Islet precursor cell (in vitro differentiated cells): ENCODE data around the gene ATP11B.

Experiments
- DNase-seq: peaks from one replicate; pipeline ENCODE4 v3.0.0-alpha.2; 2018

Gene ATP11B

GRCh38 chr3:182914341-182914740, 121.0 kb downstream of the ATP11B start:
- no peak for DNase-seq

DNA sequence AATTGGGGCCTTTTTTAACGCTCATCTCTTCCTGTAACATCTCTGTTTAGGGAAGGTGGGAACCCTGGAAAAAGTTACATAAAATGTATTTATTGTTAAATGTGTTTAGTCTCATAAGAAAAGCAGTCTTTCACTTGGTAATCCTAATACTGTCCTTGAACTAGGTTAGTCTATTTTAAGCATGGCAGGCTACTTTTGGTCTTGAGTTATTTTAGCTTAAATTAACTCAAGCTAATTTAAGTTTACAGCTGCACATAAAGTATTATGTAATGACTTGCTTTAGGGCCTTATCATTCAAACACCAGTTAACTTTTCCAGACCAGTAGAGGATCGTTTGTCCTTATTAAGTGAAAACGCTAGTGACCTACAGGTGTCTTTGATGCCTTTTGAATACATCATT, 123.8 kb downstream of the ATP11B start:
- DNase-seq = no peak

DNA sequence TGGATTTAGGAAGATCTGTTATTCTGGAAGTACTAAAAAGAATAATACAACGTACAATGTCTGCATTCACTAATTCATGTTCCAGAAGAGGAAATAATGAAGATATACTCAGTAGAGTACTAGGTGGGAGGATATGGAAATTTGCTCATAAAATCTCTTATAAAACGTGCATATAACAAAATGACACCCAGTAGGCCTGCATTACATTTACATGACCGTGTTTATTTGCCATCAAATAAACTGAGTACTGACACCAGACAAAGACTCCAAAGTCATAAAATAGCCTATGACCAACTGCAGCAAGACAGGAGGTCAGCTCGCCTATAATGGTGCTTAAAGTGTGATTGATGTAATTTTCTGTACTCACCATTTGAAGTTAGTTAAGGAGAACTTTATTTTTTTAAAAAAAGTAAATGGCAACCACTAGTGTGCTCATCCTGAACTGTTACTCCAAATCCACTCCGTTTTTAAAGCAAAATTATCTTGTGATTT, 126.6 kb downstream of the ATP11B start:
- no peak for DNase-seq

- peak; percentile 90 for DNase-seq
Measured at GRCh38 chr3:182920515-182921084, 127.3 kb downstream of the ATP11B start.

DNA sequence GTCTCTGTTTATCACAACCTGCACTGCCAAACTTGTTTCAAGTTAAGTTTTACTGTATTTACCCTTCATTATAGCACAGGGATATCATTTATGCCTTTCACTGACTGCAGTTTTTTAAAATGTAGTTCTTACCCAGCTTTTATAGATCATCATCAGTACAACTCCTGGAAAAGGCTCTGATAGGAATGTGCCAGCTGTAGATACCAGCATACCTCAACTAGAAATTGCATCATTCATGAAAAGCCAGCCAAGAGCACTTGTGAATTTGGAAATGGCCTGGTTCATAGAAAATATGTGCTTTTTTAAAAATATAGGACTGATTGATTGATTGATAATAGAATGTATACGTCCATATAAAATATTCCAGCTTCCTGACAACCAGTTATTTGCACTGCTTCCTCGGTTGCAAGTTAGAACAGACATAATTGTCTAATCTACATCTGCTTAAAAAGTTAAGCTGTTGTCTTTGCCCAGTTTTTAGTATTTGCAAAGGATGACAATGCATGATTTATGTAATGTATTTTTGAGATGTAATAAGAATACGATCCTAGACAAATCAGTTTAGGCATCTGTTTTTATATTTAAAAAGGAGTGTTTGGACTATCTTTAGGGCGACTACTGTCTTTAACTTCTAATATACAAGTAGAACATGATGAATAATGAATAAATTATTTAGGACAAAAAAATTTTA, 128.5 kb downstream of the ATP11B start:
- DNase-seq = no peak

- no peak for DNase-seq
Measured at GRCh38 chr3:182925330-182925943, 132.1 kb downstream of the ATP11B start.

DNA sequence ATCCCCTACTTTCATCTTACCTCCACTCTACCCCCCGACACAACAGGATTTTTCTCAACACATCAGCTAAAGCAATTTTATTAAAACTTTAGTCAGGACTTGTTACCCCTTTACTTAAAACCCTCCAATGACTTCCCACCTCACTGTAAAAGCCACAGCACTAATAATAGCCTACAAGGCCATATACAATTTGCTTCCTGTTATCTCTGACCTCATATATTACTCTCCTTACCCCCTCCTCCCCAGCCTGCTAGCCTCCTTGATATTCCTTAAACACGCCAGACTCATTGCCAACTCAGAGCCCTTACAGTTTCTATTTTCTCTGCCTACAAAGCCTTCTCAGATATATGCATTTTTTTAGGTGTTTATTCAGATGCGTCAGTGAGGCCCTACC, 132.6 kb downstream of the ATP11B start:
- no peak for DNase-seq

GRCh38 chr3:182935803-182936202, 142.5 kb downstream of the ATP11B start:
- DNase-seq = no peak

- DNase-seq = no peak
Measured at GRCh38 chr3:182936239-182936917, 143.1 kb downstream of the ATP11B start.

DNA sequence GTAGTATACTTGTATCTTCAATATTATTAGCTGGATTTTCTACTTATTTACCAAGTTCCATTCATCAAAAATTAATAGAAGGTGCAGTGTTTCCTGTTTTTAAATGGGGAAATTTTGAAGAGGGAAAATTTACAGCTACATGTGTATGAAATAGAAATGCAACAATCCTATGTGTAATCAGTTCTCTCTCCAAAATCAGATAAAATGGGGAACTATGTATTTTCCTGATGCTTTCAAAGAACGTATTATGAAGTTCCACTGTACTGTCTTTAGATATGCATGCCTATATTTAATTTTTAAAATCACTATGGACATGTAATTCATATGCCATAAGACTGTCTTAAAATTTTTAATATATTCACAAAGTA, 143.6 kb downstream of the ATP11B start:
- no peak for DNase-seq

GRCh38 chr3:182937293-182938051, 144.2 kb downstream of the ATP11B start:
- no peak for DNase-seq

DNA sequence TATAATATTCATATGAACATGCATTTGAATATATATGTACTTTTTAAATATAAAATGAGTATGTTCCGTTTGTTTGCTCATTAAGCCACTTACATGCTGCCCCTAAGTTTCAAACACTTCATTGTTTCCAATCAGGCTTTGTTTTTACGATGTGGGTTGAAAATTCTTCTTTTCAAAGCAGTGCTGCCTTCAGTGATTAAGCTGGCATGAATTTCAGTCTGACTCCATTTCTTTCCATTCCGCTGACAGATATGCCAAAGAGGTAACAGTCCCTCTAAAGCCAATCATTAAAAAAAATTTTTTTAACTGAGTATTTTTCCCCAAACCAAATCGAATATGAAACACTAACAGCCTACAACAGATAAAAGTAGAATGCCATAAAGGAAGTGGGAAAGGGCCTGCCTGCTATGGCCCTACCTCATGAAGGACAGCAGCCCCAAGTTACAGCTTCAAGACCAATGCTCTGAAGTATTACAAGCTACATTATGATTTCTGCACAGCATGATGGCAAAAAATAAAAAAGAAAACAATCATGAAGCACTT, 147.0 kb downstream of the ATP11B start:
- DNase-seq = no peak

DNA sequence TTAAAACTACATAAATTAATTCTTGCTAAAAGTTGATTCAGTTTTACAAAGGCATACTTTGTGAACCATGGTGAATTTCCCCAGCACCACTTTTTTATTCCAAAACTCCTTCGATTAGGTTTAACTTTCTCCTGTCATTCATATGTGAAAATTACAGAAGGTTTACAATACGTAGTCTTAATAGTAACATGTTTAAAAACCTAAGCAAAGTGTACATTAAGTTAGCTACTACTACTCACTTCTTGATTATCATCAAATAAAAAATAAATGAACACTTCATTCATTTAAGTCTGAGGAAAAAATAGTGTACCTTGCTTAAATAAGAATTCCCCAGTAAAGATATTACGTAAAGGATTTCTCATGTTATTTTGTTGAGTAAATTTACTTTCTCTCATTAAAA, 148.4 kb downstream of the ATP11B start:
- DNase-seq = no peak

GRCh38 chr3:182947888-182948287, 154.6 kb downstream of the ATP11B start:
- DNase-seq = no peak

GRCh38 chr3:182948305-182948704, 155.0 kb downstream of the ATP11B start:
- DNase-seq = no peak

DNA sequence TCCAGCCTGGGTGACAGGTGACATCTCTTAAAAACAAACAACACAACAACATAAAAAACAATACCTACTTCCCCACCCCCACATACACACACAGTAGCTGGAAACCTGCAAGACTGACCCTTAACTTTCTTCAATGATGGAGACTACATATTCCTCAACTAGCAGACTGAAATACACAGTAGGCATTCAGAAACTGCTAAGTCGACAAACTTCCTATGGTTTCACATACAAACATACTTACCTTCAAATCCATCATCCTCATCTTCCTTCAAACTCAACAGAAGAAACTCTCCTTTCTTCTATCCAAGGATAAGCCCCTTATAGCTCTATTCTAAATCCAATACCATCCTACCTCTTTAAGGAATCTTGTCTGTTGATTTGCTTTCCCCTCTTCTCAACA, 156.4 kb downstream of the ATP11B start:
- DNase-seq = no peak

- DNase-seq = no peak
Measured at GRCh38 chr3:182954553-182955235, 161.4 kb downstream of the ATP11B start.

- DNase-seq = no peak
Measured at GRCh38 chr3:182957226-182957625, 163.9 kb downstream of the ATP11B start.

DNA sequence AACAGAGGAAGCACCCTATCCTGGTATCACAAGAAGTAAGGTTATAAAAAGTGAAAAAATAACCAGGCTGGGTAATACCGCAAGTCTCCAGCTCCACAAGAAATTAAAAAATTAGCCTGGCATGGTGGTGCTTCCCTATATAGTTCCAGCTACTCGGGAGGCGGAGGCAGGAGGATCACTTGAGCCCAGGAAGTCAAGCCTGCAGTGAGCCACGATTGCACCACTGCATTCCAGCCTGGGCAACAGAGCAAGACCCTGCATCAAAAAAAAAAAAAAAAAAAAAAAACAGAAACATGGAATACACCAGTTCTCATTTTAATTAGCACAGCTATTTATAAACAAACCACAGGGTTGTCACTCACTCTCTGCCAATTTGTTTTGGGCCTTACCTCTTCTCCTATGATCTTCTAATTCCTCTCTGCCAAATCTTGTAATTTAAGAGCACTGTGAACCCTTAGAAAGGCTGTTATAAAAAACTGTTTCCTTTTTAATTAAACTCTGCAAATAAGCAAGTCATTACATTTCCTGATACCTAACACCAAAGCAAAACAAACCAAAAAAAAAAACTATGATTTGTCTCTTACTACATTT, 164.5 kb downstream of the ATP11B start:
- no peak for DNase-seq

- peak; percentile 59 for DNase-seq
Measured at GRCh38 chr3:182959474-182960350, 166.4 kb downstream of the ATP11B start.

DNA sequence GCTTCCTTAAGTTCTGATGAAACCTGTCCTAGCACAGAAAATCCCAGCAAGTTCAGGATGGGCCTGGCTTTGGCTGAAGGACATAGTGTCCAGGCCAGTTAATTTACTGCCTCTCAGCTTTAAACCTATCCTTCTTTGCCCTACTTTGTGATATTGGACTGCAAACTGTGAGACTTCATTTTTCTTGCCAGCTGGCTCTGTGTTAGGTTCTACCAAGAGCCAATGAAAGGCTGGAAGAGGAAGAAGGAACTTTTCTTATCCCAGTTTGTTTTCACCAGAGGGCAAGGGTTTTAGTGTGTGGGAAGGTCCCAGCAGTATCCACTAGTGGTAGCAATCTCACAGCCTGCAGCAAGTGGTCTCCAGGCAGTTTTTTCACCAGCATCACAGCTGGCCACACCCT, 168.9 kb downstream of the ATP11B start:
- no peak for DNase-seq
